Osteocyte (in vitro differentiated cells): ENCODE data around the gene LYSMD1. TPM values are rescaled to one million over a fixed set of nuclear protein-coding genes. Genes with fewer than 3 reads are reported as not detected.
A peak's percentile ranks its signal among the peaks of the same experiment; 100 is the strongest.

ENCODE experiments used
- DNase-seq: peaks from one replicate; pipeline ENCODE4 v3.0.0; 2021; ENCODE audit warnings: mixed read lengths; ENCODE audit not compliant: unreplicated experiment; ENCODE audit errors: extremely low spot score
- H3K27ac Mint-ChIP-seq: one replicate; pipeline ENCODE4 v1.8.0; 2021; ENCODE audit warnings: mild to moderate bottlenecking, mixed read lengths; ENCODE audit not compliant: unreplicated experiment
- H3K27me3 Mint-ChIP-seq: one replicate; pipeline ENCODE4 v1.8.0; 2021; ENCODE audit warnings: mixed read lengths; ENCODE audit not compliant: unreplicated experiment
- H3K36me3 Mint-ChIP-seq: one replicate; pipeline ENCODE4 v1.8.0; 2021; ENCODE audit warnings: mixed read lengths; ENCODE audit not compliant: unreplicated experiment
- H3K4me1 Mint-ChIP-seq: one replicate; pipeline ENCODE4 v1.8.0; 2021; ENCODE audit warnings: mixed read lengths; ENCODE audit not compliant: unreplicated experiment
- H3K4me3 Mint-ChIP-seq: one replicate; pipeline ENCODE4 v1.8.0; 2021; ENCODE audit warnings: mild to moderate bottlenecking, moderate library complexity, mixed read lengths; ENCODE audit not compliant: unreplicated experiment
- H3K9me3 Mint-ChIP-seq: one replicate; pipeline ENCODE4 v1.8.0; 2021; ENCODE audit warnings: mixed read lengths; ENCODE audit not compliant: unreplicated experiment
- total RNA-seq: library from RNA; stranded (reverse); gene quantifications from 2 replicates; pipeline ENCODE4 v1.2.1, GENCODE V29; 2021
- TF ChIP-seq, protein P1 (sequence below): fragments of 200-600 bp; sonication (generic); IDR thresholded peaks from 2 replicates; pipeline ENCODE4 v1.5.0; 2021; ENCODE audit warnings: antibody characterized with exemption, mild to moderate bottlenecking, moderate library complexity

LYSMD1 gene
- total RNA-seq, 1 donor from 2014 or later: 12.6 TPM

DNA sequence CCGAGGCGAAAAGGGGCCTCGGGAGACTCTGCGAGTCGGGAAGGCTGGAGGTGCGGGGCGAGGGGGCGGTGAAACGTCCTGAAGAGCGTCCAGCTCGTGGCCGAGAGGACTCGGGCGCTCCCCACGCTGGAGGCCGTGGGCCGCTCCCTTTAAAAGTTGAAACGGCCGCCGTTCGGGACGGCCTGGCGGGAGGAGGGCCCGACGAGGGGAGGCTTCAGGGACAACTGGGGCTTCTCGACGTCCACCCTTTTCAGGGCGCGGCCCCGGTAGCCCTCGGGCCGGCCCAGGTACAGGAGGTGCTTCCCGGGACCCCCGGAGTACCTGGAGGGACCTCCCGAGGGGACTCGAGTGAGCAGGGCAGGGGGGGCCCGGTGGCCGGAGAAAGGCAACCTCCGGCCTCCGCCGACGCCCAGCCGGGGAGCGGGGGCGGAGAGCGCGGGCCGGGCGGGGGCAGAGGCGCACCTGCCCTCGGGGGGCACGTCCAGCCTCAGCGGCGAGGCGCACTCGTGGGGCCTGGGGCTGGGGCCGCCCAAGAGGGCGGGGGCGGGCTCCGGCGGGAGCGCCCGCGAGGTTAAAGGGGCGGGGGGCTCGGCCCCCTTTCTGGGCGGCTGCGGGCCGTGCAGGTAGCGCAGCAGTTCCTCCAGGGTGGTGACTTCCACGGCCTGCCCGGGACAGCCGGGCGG, 33.2 kb downstream of the LYSMD1 start:
- no peaks in the 10 kb centered on the region for H3K9me3 Mint-ChIP-seq
- peaks cover 12% of the 10 kb centered on the region for H3K4me1 Mint-ChIP-seq
- DNase-seq: no peak
- peak overlapping the region; percentile 66 for H3K4me3 Mint-ChIP-seq
- TF ChIP-seq, protein P1, sequence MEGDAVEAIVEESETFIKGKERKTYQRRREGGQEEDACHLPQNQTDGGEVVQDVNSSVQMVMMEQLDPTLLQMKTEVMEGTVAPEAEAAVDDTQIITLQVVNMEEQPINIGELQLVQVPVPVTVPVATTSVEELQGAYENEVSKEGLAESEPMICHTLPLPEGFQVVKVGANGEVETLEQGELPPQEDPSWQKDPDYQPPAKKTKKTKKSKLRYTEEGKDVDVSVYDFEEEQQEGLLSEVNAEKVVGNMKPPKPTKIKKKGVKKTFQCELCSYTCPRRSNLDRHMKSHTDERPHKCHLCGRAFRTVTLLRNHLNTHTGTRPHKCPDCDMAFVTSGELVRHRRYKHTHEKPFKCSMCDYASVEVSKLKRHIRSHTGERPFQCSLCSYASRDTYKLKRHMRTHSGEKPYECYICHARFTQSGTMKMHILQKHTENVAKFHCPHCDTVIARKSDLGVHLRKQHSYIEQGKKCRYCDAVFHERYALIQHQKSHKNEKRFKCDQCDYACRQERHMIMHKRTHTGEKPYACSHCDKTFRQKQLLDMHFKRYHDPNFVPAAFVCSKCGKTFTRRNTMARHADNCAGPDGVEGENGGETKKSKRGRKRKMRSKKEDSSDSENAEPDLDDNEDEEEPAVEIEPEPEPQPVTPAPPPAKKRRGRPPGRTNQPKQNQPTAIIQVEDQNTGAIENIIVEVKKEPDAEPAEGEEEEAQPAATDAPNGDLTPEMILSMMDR: no peak
- H3K36me3 Mint-ChIP-seq: peaks cover 23% of the 10 kb centered on the region
- H3K27ac Mint-ChIP-seq: no peak overlapping the region
- peaks cover 6% of the 10 kb centered on the region for H3K27me3 Mint-ChIP-seq

DNA sequence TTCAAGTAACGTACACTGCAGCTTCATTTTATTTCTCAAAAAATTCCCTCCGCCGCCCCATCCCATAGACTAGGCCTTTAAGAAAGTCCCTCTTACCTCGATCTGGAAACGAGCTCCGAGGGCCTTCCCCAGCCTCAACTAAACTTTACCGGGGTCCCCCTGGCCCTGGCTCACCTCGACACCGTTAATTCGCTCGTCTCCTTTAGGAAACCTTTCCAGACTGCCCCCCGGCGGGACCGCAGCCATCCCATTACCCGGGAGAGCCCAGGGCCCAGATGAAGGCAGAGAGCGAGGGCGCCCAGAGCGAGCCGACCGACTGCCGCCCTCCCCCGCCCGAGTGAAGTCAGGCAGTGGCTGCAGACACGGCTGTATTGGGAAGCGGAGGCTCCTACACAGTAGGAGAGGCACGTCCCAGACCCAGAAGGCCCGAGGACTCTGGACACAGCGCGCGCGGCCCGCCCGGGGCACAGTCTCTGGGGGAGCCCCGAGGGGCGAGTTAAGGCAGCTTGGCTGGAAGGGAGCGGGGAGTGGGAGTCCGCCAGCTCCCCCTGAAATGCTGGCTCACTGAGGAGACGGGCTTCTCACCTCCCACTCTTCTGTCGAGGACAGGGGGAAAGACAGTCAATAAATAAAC, 33.9 kb downstream of the LYSMD1 start:
- H3K36me3 Mint-ChIP-seq: peaks cover 19% of the 10 kb centered on the region
- H3K9me3 Mint-ChIP-seq: no peaks in the 10 kb centered on the region
- H3K27me3 Mint-ChIP-seq: peaks cover 6% of the 10 kb centered on the region
- H3K4me1 Mint-ChIP-seq: peaks cover 12% of the 10 kb centered on the region
- TF ChIP-seq, protein P1: no peak
- no peak for DNase-seq
- no peak overlapping the region for H3K27ac Mint-ChIP-seq
- H3K4me3 Mint-ChIP-seq: peak overlapping the region; percentile 66

DNA sequence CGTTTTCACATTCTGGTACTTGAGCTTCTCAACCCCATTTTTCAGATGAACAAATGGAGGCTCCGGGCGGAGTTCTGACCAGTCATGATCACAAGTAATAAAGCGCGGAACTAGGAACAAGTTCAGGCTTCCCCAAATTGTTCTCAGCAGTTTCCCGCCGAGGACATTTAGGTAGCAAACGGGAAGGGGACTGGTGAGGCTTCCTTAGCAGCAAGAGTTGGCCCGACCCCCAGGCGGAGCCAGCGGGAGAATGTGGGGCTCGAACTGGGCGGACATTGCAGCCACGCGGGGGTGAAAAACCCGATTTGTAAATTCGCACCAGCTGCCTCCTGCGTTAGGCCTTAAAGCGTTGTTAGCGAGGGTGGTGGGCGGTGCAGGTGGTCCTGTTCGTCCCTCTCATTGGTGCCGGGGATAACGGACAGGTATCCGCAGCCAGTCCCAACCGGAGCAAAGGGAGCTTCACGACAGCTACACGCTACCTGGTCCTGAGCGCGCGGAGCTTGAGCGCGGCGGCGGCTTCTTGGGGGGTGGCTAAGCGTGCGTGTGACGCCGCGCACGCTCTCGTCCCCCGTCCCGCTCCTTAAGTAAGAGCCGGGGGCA, 34.6 kb downstream of the LYSMD1 start:
- no peaks in the 10 kb centered on the region for H3K9me3 Mint-ChIP-seq
- peaks cover 13% of the 10 kb centered on the region for H3K36me3 Mint-ChIP-seq
- peak overlapping the region; percentile 66 for H3K4me3 Mint-ChIP-seq
- H3K27ac Mint-ChIP-seq: no peak overlapping the region
- TF ChIP-seq, protein P1: no peak
- no peak for DNase-seq
- peaks cover 6% of the 10 kb centered on the region for H3K27me3 Mint-ChIP-seq
- H3K4me1 Mint-ChIP-seq: peaks cover 12% of the 10 kb centered on the region

DNA sequence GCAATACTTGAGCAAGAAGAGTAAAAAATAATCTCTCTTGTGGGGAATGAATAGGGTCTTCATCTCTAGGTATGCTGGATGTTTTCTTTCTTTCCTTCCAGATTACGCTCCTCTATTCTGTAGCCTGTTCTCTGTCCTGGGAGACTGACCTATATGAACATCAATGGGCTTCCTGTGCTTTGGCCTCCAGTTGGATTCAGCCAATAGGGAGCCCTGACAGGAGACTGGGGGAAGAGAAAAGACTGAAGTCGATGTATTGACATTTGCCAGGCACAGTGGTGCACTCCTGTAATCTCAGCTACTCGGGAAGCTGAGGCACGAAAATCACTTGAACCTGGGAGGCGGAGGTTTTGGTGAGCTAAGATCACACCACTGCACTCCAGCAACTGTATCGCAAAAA, 36.9 kb downstream of the LYSMD1 start:
- Mint-ChIP-seq H3K36me3 (peaks cover 4% of the 10 kb centered on the region), H3K4me1 (peaks cover 12% of the 10 kb centered on the region), H3K27ac (no peak overlapping the region), H3K4me3 (no peak overlapping the region), H3K9me3 (no peaks in the 10 kb centered on the region), H3K27me3 (peaks cover 6% of the 10 kb centered on the region)
- no peak for DNase-seq
- TF ChIP-seq, protein P1: no peak

DNA sequence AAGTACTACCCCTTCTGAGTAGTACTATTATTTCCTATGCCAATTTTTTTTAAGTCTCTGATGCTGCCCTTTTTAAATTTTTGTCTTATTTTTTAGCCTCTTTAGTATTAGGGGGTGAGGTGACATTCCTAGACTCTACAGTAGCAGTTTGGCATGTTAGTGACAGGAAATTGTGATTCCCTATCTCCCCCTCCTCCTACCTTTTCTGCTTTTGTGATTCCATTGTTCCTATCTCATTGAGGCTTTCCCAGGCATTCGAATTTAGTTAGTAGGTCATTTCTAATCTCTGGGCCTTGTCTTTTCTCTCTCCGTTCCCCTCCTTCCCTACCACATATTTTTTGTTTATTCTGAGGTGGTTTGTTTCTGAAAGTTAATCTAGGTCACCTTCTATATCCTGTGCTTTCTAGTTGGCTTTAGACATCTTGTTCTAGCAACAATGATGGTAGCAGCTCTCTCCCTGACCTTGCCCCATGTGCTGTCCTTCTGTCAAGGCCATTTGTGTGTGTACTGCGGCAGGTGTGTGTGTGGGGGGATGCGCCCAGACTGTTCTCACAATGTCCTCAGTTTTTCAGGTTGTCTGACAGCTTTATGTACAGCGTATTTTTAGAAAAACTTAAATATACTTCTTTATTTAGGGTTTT, 40.8 kb downstream of the LYSMD1 start:
- no peaks in the 10 kb centered on the region for H3K9me3 Mint-ChIP-seq
- H3K4me1 Mint-ChIP-seq: no peaks in the 10 kb centered on the region
- TF ChIP-seq, protein P1: no peak
- H3K36me3 Mint-ChIP-seq: peaks cover 13% of the 10 kb centered on the region
- no peaks in the 10 kb centered on the region for H3K27me3 Mint-ChIP-seq
- DNase-seq: no peak
- H3K4me3 Mint-ChIP-seq: no peak overlapping the region
- no peak overlapping the region for H3K27ac Mint-ChIP-seq
